Glutamatergic neuron (in vitro differentiated cells): ENCODE results near the gene ZMYND11. TPM values are rescaled to one million over a fixed set of nuclear protein-coding genes. Genes with fewer than 3 reads are reported as not detected.

Source experiments
- DNase-seq: peaks from one replicate; pipeline ENCODE4 v3.0.0; 2022
- H3K27ac Mint-ChIP-seq: one replicate; pipeline ENCODE4 v1.8.0; 2020; ENCODE audit warnings: mild to moderate bottlenecking, mixed read lengths, inconsistent platforms; ENCODE audit not compliant: unreplicated experiment
- H3K27me3 Mint-ChIP-seq: one replicate; pipeline ENCODE4 v1.8.0; 2020; ENCODE audit warnings: mild to moderate bottlenecking, moderate library complexity, mixed read lengths, inconsistent platforms; ENCODE audit not compliant: unreplicated experiment
- H3K36me3 Mint-ChIP-seq: one replicate; pipeline ENCODE4 v1.8.0; 2020; ENCODE audit warnings: mild to moderate bottlenecking, mixed read lengths, inconsistent platforms; ENCODE audit not compliant: unreplicated experiment
- H3K4me1 Mint-ChIP-seq: one replicate; pipeline ENCODE4 v1.8.0; 2020; ENCODE audit warnings: mild to moderate bottlenecking, low read depth, mixed read lengths, inconsistent platforms; ENCODE audit not compliant: unreplicated experiment
- H3K4me3 Mint-ChIP-seq: one replicate; pipeline ENCODE4 v1.8.0; 2020; ENCODE audit warnings: mild to moderate bottlenecking, mixed read lengths, inconsistent platforms; ENCODE audit not compliant: unreplicated experiment
- H3K9me3 Mint-ChIP-seq: one replicate; pipeline ENCODE4 v1.8.0; 2020; ENCODE audit warnings: mild to moderate bottlenecking, moderate library complexity, mixed read lengths, inconsistent platforms; ENCODE audit not compliant: unreplicated experiment
- total RNA-seq: library from RNA; stranded (reverse); fragmentation: NEBNext Ultra II Directional; extraction: Animal tissue kit (Norgen Biotek cat#: 25700); gene quantifications from one replicate; pipeline ENCODE4 v1.2.1, GENCODE V29; 2021; ENCODE audit not compliant: unreplicated experiment
- TF ChIP-seq, protein P1 (sequence below): fragments of 200-600 bp; sonication (generic); IDR thresholded peaks from one replicate; pipeline ENCODE4 v1.5.0; 2021; ENCODE audit not compliant: partially characterized antibody, unreplicated experiment

The ZMYND11 gene
- total RNA-seq, 1 donor from 2014 or later = 26.6 TPM

DNA sequence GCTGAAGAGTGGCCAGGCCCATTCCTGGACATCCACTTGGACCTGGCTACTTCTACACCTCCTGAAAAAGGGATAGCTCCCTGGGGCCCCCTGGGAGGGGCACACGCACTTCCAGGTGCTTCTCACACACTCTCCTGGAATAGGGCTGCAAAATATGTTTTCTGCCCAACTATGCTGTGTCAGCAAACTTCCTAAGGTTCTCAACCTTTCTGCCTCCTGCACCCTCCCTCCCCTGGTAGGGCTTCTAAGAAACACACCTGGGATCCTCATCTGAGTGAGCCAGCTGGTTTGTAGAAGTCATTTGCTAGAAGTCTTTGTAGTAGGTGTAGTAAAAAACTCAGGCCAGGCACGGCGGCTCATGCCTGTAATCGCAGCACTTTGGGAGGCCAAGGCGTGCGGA, 136.5 kb downstream of the ZMYND11 start:
- peaks cover 4% of the 10 kb centered on the region for H3K27me3 Mint-ChIP-seq
- H3K27ac Mint-ChIP-seq = no peak overlapping the region
- TF ChIP-seq, protein P1, sequence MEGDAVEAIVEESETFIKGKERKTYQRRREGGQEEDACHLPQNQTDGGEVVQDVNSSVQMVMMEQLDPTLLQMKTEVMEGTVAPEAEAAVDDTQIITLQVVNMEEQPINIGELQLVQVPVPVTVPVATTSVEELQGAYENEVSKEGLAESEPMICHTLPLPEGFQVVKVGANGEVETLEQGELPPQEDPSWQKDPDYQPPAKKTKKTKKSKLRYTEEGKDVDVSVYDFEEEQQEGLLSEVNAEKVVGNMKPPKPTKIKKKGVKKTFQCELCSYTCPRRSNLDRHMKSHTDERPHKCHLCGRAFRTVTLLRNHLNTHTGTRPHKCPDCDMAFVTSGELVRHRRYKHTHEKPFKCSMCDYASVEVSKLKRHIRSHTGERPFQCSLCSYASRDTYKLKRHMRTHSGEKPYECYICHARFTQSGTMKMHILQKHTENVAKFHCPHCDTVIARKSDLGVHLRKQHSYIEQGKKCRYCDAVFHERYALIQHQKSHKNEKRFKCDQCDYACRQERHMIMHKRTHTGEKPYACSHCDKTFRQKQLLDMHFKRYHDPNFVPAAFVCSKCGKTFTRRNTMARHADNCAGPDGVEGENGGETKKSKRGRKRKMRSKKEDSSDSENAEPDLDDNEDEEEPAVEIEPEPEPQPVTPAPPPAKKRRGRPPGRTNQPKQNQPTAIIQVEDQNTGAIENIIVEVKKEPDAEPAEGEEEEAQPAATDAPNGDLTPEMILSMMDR = no peak
- H3K4me3 Mint-ChIP-seq = no peak overlapping the region
- DNase-seq = no peak
- H3K36me3 Mint-ChIP-seq = peaks cover 6% of the 10 kb centered on the region
- H3K4me1 Mint-ChIP-seq = peaks cover 12% of the 10 kb centered on the region
- no peaks in the 10 kb centered on the region for H3K9me3 Mint-ChIP-seq

DNA sequence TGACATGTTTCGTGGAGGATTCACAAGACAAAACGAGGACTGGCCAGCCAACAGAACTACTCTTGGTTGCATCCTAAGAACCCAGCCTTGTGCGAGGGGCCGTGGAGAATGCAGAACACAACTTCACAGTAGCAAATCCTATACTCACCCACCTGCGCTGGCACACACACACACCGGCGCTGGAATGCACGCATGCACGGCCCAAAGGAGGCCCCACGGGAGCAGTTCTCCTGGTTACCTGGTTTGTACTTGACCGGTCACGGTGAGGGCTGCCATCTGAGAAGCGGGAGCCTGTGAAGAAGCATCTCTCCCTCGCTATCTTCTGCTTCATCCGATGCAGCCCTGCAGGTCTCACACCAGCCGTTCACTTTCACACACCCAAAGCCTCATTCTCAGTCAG, 137.8 kb downstream of the ZMYND11 start:
- H3K36me3 Mint-ChIP-seq = peaks cover 15% of the 10 kb centered on the region
- peaks cover 4% of the 10 kb centered on the region for H3K27me3 Mint-ChIP-seq
- TF ChIP-seq, protein P1 = no peak
- H3K4me3 Mint-ChIP-seq = no peak overlapping the region
- DNase-seq = no peak
- H3K4me1 Mint-ChIP-seq = peaks cover 12% of the 10 kb centered on the region
- peaks cover 2% of the 10 kb centered on the region for H3K9me3 Mint-ChIP-seq
- no peak overlapping the region for H3K27ac Mint-ChIP-seq

DNA sequence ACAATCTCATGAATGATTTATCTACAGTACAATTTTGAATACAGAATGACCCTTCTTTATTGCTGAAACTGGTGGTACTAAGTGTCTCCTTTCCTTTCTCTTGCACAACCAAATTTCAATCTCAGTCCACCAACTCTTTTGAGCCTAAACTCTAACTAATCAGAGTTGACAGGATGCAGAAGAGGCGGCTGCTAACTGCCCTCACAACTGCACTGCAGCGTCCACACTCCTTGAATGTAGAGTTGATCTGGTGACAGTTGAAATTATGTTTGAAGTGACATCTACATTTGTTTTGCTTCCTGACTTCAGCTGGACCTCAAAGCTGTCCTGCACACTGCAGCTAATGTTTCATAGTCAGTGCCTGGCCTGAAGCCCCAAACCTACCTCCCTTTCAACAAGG, 139.6 kb downstream of the ZMYND11 start:
- peaks cover 15% of the 10 kb centered on the region for H3K36me3 Mint-ChIP-seq
- DNase-seq = no peak
- no peak overlapping the region for H3K4me3 Mint-ChIP-seq
- peaks cover 5% of the 10 kb centered on the region for H3K9me3 Mint-ChIP-seq
- no peak overlapping the region for H3K27ac Mint-ChIP-seq
- H3K4me1 Mint-ChIP-seq = peaks cover 4% of the 10 kb centered on the region
- TF ChIP-seq, protein P1 = no peak
- peaks cover 6% of the 10 kb centered on the region for H3K27me3 Mint-ChIP-seq

DNA sequence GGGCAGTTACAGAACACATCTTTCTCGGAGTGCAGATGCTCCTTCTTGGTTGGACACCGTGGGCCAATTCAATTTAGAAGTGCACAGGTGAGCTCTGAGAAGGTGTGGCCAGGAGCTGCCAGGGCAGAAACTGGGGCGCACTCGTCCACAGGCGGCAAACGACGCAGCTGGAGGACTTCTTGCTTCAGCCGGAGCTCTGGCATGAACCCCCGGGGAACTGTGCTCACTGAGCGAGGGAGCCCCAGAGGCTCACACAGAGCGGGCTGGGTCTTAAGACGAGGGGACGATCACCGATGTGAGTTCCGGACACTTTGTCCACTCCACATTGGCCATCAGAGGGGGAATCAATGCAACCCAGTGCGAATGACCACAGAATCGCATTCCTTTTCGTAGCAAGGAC, 140.4 kb downstream of the ZMYND11 start:
- H3K27ac Mint-ChIP-seq = no peak overlapping the region
- H3K36me3 Mint-ChIP-seq = peaks cover 15% of the 10 kb centered on the region
- DNase-seq = no peak
- H3K27me3 Mint-ChIP-seq = peaks cover 6% of the 10 kb centered on the region
- peaks cover 7% of the 10 kb centered on the region for H3K9me3 Mint-ChIP-seq
- TF ChIP-seq, protein P1 = no peak
- peaks cover 4% of the 10 kb centered on the region for H3K4me1 Mint-ChIP-seq
- H3K4me3 Mint-ChIP-seq = no peak overlapping the region

DNA sequence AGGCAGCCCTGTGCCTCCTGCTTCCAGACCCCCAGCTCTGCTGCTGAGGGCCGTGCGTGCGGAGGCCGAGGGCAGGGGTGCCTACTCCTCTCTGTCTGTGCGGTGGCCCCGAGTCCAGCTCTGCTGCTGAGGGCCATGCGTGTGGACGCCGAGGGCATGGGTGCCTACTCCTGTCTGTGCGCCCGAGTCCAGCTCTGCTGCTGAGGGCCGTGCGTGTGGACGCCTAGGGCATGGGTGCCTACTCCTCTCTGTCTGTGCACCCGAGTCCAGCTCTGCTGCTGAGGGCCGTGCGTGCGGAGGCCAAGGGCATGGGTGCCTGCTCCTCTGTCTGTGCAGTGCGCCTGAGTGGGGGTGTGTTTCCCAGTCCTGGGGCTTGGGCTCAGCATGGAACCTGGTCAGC, 142.7 kb downstream of the ZMYND11 start:
- Mint-ChIP-seq H3K27ac (no peak overlapping the region), H3K4me3 (no peak overlapping the region)

More for the DNA sequence above, 142.7 kb downstream of the ZMYND11 start:
- Mint-ChIP-seq H3K4me1 (peaks cover 5% of the 10 kb centered on the region), H3K27me3 (peaks cover 3% of the 10 kb centered on the region), H3K36me3 (peaks cover 8% of the 10 kb centered on the region), H3K9me3 (peaks cover 10% of the 10 kb centered on the region)
- DNase-seq = no peak
- TF ChIP-seq, protein P1 = no peak
